HepG2 (cell line): Measurements from ENCODE around the gene SIVA1. TPM values are rescaled to one million over a fixed set of nuclear protein-coding genes. Genes with fewer than 3 reads are reported as not detected.

Experiments used
- BRD4 ChIP-seq: sonication (generic); formaldehyde crosslinking; IDR thresholded peaks from 2 replicates; pipeline ENCODE4 v1.4.0; 2020; ENCODE audit warnings: missing genetic modification reagents
- GATAD2A ChIP-seq: IDR thresholded peaks from 2 replicates; pipeline ENCODE4 v1.6.1; 2016
- GRHL1 ChIP-seq: sonication (generic); formaldehyde crosslinking; conservative IDR thresholded peaks from 2 replicates; pipeline ENCODE4 v1.8.0; 2022; ENCODE audit warnings: missing genetic modification reagents
- HMG20B ChIP-seq: conservative IDR thresholded peaks from 2 replicates; pipeline ENCODE4 v1.6.1; 2016; ENCODE audit warnings: missing genetic modification reagents, missing compliant biosample characterization
- HNF4A ChIP-seq: sonication (generic); formaldehyde crosslinking; IDR thresholded peaks from 2 replicates; pipeline ENCODE4 v1.4.0; 2020; ENCODE audit warnings: missing genetic modification reagents
- HNRNPUL1 ChIP-seq: fragments of 200-400 bp; formaldehyde crosslinking; IDR thresholded peaks from 2 replicates; pipeline ENCODE4 v1.6.1; 2017; ENCODE audit warnings: low read depth, mild to moderate bottlenecking, low read length, moderate library complexity
- MED1 ChIP-seq: sonication (generic); formaldehyde crosslinking; IDR thresholded peaks from 2 replicates; pipeline ENCODE4 v1.4.0; 2020; ENCODE audit warnings: missing genetic modification reagents
- MIER2 ChIP-seq: IDR thresholded peaks from 2 replicates; pipeline ENCODE4 v1.6.1; 2016; ENCODE audit warnings: missing biosample characterization, missing genetic modification reagents
- MLLT10 ChIP-seq: sonication (generic); formaldehyde crosslinking; IDR thresholded peaks from 2 replicates; pipeline ENCODE4 v1.4.0; 2020; ENCODE audit warnings: missing genetic modification reagents
- NRL ChIP-seq: sonication (generic); formaldehyde crosslinking; IDR thresholded peaks from 2 replicates; pipeline ENCODE4 v1.5.0; 2020; ENCODE audit warnings: missing genetic modification reagents, mild to moderate bottlenecking, moderate library complexity, borderline replicate concordance
- PAX8 ChIP-seq: sonication (generic); formaldehyde crosslinking; IDR thresholded peaks from 2 replicates; pipeline ENCODE4 v1.8.0; 2022; ENCODE audit warnings: mild to moderate bottlenecking, missing genetic modification reagents, borderline replicate concordance
- PCBP2 ChIP-seq: fragments of 200-400 bp; formaldehyde crosslinking; optimal IDR thresholded peaks from 2 replicates; pipeline ENCODE3; 2018; ENCODE audit warnings: low read length, low read depth; ENCODE audit not compliant: poor library complexity, severe bottlenecking
- RARA ChIP-seq: IDR thresholded peaks from 2 replicates; pipeline ENCODE4 v1.6.1; 2016; ENCODE audit warnings: missing genetic modification reagents, missing compliant biosample characterization
- RFXAP ChIP-seq: sonication (generic); formaldehyde crosslinking; IDR thresholded peaks from 2 replicates; pipeline ENCODE4 v1.4.0; 2020; ENCODE audit warnings: missing genetic modification reagents, borderline replicate concordance
- SALL1 ChIP-seq: sonication (generic); formaldehyde crosslinking; IDR thresholded peaks from 2 replicates; pipeline ENCODE4 v1.8.0; 2022; ENCODE audit warnings: mild to moderate bottlenecking, missing genetic modification reagents
- SOX5 ChIP-seq: IDR thresholded peaks from 2 replicates; pipeline ENCODE4 v1.6.1; 2016; ENCODE audit warnings: borderline replicate concordance
- SOX6 ChIP-seq, 2 experiments: fragments of 450-650 bp in 1 of 2; sonication (generic) in 1 of 2; formaldehyde crosslinking in 1 of 2; IDR thresholded peaks; 2 replicates each; pipeline versions ENCODE4 v1.4.0 to v1.6.1; 2017 to 2020; ENCODE audit warnings: antibody characterized with exemption in 1 of 2, mild to moderate bottlenecking in 1 of 2, missing genetic modification reagents in 1 of 2
- YY1 ChIP-seq: IDR thresholded peaks from 2 replicates; pipeline ENCODE4 v1.6.1; 2011; ENCODE audit warnings: low read length, low read depth, moderate library complexity, mild to moderate bottlenecking; ENCODE audit not compliant: insufficient read depth, insufficient replicate concordance
- ZFP36L1 ChIP-seq: sonication (generic); formaldehyde crosslinking; IDR thresholded peaks from 2 replicates; pipeline ENCODE4 v1.8.0; 2022; ENCODE audit warnings: mild to moderate bottlenecking, missing genetic modification reagents, moderate library complexity
- ZFP90 ChIP-seq: sonication (generic); formaldehyde crosslinking; IDR thresholded peaks from 2 replicates; pipeline ENCODE4 v1.8.0; 2022; ENCODE audit warnings: missing genetic modification reagents, mild to moderate bottlenecking, inconsistent platforms, borderline replicate concordance
- ZNF124 ChIP-seq: sonication (generic); formaldehyde crosslinking; IDR thresholded peaks from 2 replicates; pipeline ENCODE4 v1.4.0; 2020; ENCODE audit warnings: missing genetic modification reagents
- ZNF343 ChIP-seq: sonication (generic); formaldehyde crosslinking; IDR thresholded peaks from 2 replicates; pipeline ENCODE4 v1.4.0; 2020; ENCODE audit warnings: mild to moderate bottlenecking, missing genetic modification reagents
- ZNF362 ChIP-seq: sonication (generic); formaldehyde crosslinking; IDR thresholded peaks from 2 replicates; pipeline ENCODE4 v1.4.0; 2020; ENCODE audit warnings: missing genetic modification reagents, mild to moderate bottlenecking, borderline replicate concordance
- ZNF790 ChIP-seq: sonication (generic); formaldehyde crosslinking; IDR thresholded peaks from 2 replicates; pipeline ENCODE4 v1.8.0; 2022; ENCODE audit warnings: missing genetic modification reagents, mild to moderate bottlenecking, borderline replicate concordance
- ZUFSP ChIP-seq: sonication (generic); formaldehyde crosslinking; IDR thresholded peaks from 2 replicates; pipeline ENCODE4 v1.9.0; 2021; ENCODE audit warnings: missing genetic modification reagents, mild to moderate bottlenecking, borderline replicate concordance
- polyA plus RNA-seq, 8 experiments: library from polyadenylated mRNA; depleted of rRNA in 3 of 8; stranded (reverse) in 7 of 8; unstranded in 1 of 8; fragments of >200 nt; fragmentation: Illumina TruSeq in 4 of 8; extraction: Trizol in 4 of 8; gene quantifications; 2 replicates each; pipeline versions ENCODE4 v1.2.1 to v1.2.3, GENCODE V29; 2011 to 2016; ENCODE audit warnings: low read depth in 4 of 8, missing spikeins in 1 of 8, mixed read lengths in 1 of 8; ENCODE audit not compliant: insufficient read depth in 1 of 8
- total RNA-seq, 5 experiments: library from RNA; depleted of rRNA; stranded (reverse); fragments of >200 nt; fragmentation: Illumina TruSeq; extraction: Trizol; gene quantifications; 2 replicates each; pipeline ENCODE4 v1.2.3, GENCODE V29; 2016; ENCODE audit warnings: low read depth in 1 of 5

Gene SIVA1
- total and polyA plus RNA-seq, 2 of the 13 experiments (the other 11 are each of a cell fraction or from before 2014, with no cell fraction given), result 123 to 186 TPM

GRCh38 chr14:104726600-104727451 lies 26.1 kb upstream of the SIVA1 start (continued):
- TF ChIP-seq ZFP90 (CRISPR knock-in tag) (0 out of 2 replicates have a peak, but pooled peaks have one; percentile 42), ZFP36L1 (no peak), HMG20B (CRISPR knock-in tag) (no peak), PAX8 (CRISPR knock-in tag) (no peak), ZNF343 (no peak), ZNF790 (CRISPR knock-in tag) (no peak), SOX6 (IDR thresholded peaks at IDR 0.05) (no peak), SOX6 (CRISPR knock-in tag; IDR thresholded peaks at IDR 0.05) (peak; percentile 63), GATAD2A (CRISPR knock-in tag) (peak; percentile 75), MED1 (CRISPR knock-in tag) (peak; percentile 73), ZNF124 (CRISPR knock-in tag) (no peak), BRD4 (CRISPR knock-in tag) (0 out of 2 replicates have a peak, but pooled peaks have one; percentile 46), SOX5 (CRISPR knock-in tag) (0 out of 2 replicates have a peak, but pooled peaks have one; percentile 30), HNRNPUL1 (no peak), ZNF362 (CRISPR knock-in tag) (no peak), SALL1 (CRISPR knock-in tag) (peak; percentile 57; the same call in 1 of the 2 replicates), YY1 (peak; percentile 42), RARA (0 out of 2 replicates have a peak, but pooled peaks have one; percentile 23), MIER2 (CRISPR knock-in tag) (no peak), GRHL1 (CRISPR knock-in tag) (no peak), HNF4A (CRISPR knock-in tag) (peak; percentile 90), RFXAP (CRISPR knock-in tag) (peak; percentile 47; the same call in 1 of the 2 replicates), PCBP2 (no peak), ZUFSP (CRISPR knock-in tag) (no peak), MLLT10 (CRISPR knock-in tag) (no peak), NRL (CRISPR knock-in tag) (no peak)
